Measurements from ENCODE around the gene DENND2A.

- no peak for TF ChIP-seq EZH2 (IDR thresholded peaks at IDR 0.05; ENCODE audit: low read length, missing control alignments)
- TF ChIP-seq CTCF (conservative IDR thresholded peaks at IDR 0.05 in 1 of 2, IDR thresholded peaks at IDR 0.05 in 1 of 2; ENCODE audit: low read depth in 1 of 2, low read length in 2 of 2): no peak
Observed at GRCh38 chr7:140478246-140479061, 162.2 kb downstream of the DENND2A start.

Measured in fibroblast of lung (primary cell).